22Rv1 (cell line): ENCODE measurements around the gene NAV2.

Source experiments
- ZFX ChIP-seq: fragments of 450-650 bp; IDR thresholded peaks from 2 replicates; pipeline ENCODE4 v1.6.1; 2017; ENCODE audit warnings: antibody characterized with exemption, borderline replicate concordance
- TF ChIP-seq, protein P1 (sequence below): fragments of 450-650 bp; IDR thresholded peaks from 2 replicates; pipeline ENCODE4 v1.5.1; 2017; ENCODE audit warnings: mild to moderate bottlenecking

DNA sequence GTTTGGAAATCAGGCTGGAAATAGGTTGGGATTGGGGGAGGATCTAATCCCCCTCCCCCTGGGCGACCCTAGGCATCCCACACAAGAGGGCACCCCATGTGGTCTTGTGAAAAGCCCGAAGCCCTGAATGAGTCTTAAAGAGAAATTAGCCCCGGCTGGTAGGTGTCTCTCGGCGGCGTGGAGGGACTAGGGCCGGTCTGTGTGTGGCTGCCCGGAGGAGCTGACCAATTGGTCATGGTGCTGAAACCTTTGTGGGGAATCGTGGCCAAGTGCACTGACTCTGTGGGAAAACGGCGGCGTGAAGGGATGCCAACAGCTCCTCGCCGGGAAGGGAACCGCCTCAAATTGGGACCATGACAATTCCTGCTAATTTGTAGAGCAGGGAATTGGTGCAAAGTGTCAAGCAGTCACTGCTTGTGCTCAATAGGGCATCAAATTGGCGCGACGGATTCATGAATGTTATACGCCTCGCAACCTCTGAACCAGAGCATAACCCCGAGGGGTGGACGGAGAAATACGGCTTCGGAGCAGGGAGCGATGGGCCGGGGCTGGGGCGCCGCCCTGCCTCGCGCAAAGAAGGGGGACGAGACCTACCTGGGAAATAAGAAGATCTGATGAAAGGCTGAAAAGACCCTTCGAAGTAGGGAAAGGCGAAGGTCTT, 446.1 kb downstream of the NAV2 start:
- TF ChIP-seq, protein P1, sequence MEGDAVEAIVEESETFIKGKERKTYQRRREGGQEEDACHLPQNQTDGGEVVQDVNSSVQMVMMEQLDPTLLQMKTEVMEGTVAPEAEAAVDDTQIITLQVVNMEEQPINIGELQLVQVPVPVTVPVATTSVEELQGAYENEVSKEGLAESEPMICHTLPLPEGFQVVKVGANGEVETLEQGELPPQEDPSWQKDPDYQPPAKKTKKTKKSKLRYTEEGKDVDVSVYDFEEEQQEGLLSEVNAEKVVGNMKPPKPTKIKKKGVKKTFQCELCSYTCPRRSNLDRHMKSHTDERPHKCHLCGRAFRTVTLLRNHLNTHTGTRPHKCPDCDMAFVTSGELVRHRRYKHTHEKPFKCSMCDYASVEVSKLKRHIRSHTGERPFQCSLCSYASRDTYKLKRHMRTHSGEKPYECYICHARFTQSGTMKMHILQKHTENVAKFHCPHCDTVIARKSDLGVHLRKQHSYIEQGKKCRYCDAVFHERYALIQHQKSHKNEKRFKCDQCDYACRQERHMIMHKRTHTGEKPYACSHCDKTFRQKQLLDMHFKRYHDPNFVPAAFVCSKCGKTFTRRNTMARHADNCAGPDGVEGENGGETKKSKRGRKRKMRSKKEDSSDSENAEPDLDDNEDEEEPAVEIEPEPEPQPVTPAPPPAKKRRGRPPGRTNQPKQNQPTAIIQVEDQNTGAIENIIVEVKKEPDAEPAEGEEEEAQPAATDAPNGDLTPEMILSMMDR = no peak
- TF ChIP-seq ZFX = no peak
